HG03103 (cell line): ENCODE measurements around the gene NAT16.

Source experiments
- ATAC-seq: cut with Tn5 transposase; IDR thresholded peaks from one replicate; pipeline ENCODE4 v1.9.1; 2021; ENCODE audit warnings: low read depth; ENCODE audit not compliant: unreplicated experiment

Gene NAT16

GRCh38 chr7:101162551-101163278 lies 17.4 kb downstream of the NAT16 start:
- ATAC-seq, result no peak

GRCh38 chr7:101161692-101162471 lies 18.2 kb downstream of the NAT16 start:
- no peak for ATAC-seq

- ATAC-seq, result no peak
Observed at GRCh38 chr7:101160910-101161309, 19.2 kb downstream of the NAT16 start.

- no peak for ATAC-seq
Observed at GRCh38 chr7:101159696-101160674, 20.1 kb downstream of the NAT16 start.

GRCh38 chr7:101156866-101157589 lies 23.1 kb downstream of the NAT16 start:
- no peak for ATAC-seq

- ATAC-seq, result no peak
Observed at GRCh38 chr7:101156277-101156676, 23.8 kb downstream of the NAT16 start.

GRCh38 chr7:101155303-101155702 lies 24.8 kb downstream of the NAT16 start:
- ATAC-seq, result no peak

- ATAC-seq, result no peak
Observed at GRCh38 chr7:101154693-101155102, 25.4 kb downstream of the NAT16 start.

GRCh38 chr7:101153969-101154692 lies 26.0 kb downstream of the NAT16 start, which contains the start of gene AP1S1:
Gene AP1S1 (plus strand): TSS chr7:101154476. CDS start chr7:101154515, 39 bp downstream.
- ATAC-seq, result peak; percentile 77

- no peak for ATAC-seq
Observed at GRCh38 chr7:101151908-101152651, 28.0 kb downstream of the NAT16 start.

GRCh38 chr7:101140746-101141382 lies 39.2 kb downstream of the NAT16 start:
- no peak for ATAC-seq

- no peak for ATAC-seq
Observed at GRCh38 chr7:101140339-101140699, 39.8 kb downstream of the NAT16 start.

GRCh38 chr7:101138213-101138870 lies 41.8 kb downstream of the NAT16 start:
- ATAC-seq, result peak; percentile 73

GRCh38 chr7:101137651-101138212 lies 42.4 kb downstream of the NAT16 start:
- ATAC-seq, result no peak

GRCh38 chr7:101134399-101134980 lies 45.6 kb downstream of the NAT16 start:
- no peak for ATAC-seq

- no peak for ATAC-seq
Observed at GRCh38 chr7:101133621-101134398, 46.3 kb downstream of the NAT16 start.
